ENCODE measurements around the gene MYT1. TPM values are rescaled to one million over a fixed set of nuclear protein-coding genes. Genes with fewer than 3 reads are reported as not detected.

The MYT1 gene
- polyA plus RNA-seq, 1 of the 3 experiments (the other 2 are of a cell fraction), result 0.10 TPM

DNA sequence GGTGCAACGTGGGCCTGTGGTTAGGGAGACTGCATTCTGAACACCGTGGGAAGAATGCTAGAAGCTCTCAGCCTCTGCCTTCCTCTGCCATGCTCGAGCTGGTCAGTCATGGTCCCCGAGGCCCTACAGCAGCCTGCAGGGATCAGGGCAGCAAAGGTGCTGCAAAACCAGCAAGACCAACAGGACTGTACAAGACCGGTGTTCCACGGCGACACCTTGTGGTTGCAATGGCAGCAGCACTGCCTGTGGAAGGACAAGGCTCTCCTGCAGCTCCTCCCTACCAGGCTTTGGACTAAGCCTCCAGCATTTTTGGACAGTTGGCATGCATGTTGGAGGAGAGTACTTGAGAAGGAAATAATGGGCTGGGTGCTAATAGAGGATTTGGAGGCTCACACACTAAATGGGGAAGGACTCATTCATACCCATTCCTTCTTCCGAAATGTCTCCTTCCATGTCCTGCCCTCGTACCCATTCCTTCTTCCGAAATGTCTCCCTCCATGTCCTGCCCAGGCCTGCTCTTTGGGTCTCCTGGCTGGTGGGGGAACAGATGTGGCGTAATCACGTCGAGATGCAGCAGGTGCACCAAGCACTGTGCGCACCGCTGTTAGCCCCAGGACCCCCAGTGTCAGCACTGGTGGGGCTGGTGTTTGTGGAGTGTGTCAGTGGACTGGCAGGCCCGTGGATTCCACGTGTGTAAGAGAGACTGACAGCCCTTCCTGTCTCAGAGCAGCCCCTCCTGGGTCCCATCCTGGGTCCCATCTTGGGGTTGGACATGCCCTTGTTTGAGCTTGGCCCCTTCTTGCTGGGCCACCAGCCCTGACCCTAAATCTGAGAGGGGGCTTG is 18.6 kb upstream of the MYT1 start:
- H3K4me1 ChIP-seq (ENCODE audit: control insufficient read depth in 1 of 2, insufficient read depth in 2 of 2, low read depth in 1 of 2, low read length in 1 of 2), result peaks cover 0 to 22% of the 10 kb centered on the region in 2 experiments; a peak in 1 of 4 replicates
- POLR2A ChIA-PET, result interaction anchor here (1.2 to 1.9 kb wide), 2 partner anchors 10 to 19 kb away, joined by 3 to 8 read pairs; partner anchors contain the start of gene MYT1
- H3K9ac ChIP-seq, result no peak overlapping the region
- H3K27ac ChIP-seq (ENCODE audit: low read depth in 2 of 2, low read length in 1 of 2), result peak overlapping the region in 1 of 2 experiments; percentile 64; a peak in 2 of 4 replicates
- H4K20me1 ChIP-seq (ENCODE audit: insufficient read depth), result no peaks in the 10 kb centered on the region
- no peaks in the 10 kb centered on the region for H3K36me3 ChIP-seq (replicated peaks in 1 of 2; ENCODE audit: control insufficient read depth in 1 of 2, insufficient read depth in 2 of 2, low read length in 1 of 2)
- H2AFZ ChIP-seq (ENCODE audit: low read depth), result no peak overlapping the region
- no peaks in the 10 kb centered on the region for H3F3A ChIP-seq (replicated peaks; ENCODE audit: insufficient read depth)
- DNase-seq, result no peak
- no peak for TF ChIP-seq PBX3 (IDR thresholded peaks at IDR 0.05)
- TF ChIP-seq, protein P1, sequence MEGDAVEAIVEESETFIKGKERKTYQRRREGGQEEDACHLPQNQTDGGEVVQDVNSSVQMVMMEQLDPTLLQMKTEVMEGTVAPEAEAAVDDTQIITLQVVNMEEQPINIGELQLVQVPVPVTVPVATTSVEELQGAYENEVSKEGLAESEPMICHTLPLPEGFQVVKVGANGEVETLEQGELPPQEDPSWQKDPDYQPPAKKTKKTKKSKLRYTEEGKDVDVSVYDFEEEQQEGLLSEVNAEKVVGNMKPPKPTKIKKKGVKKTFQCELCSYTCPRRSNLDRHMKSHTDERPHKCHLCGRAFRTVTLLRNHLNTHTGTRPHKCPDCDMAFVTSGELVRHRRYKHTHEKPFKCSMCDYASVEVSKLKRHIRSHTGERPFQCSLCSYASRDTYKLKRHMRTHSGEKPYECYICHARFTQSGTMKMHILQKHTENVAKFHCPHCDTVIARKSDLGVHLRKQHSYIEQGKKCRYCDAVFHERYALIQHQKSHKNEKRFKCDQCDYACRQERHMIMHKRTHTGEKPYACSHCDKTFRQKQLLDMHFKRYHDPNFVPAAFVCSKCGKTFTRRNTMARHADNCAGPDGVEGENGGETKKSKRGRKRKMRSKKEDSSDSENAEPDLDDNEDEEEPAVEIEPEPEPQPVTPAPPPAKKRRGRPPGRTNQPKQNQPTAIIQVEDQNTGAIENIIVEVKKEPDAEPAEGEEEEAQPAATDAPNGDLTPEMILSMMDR (IDR thresholded peaks at IDR 0.05), result peak; percentile 33; the same call in 1 of the 2 replicates
- TF ChIP-seq, protein P2, sequence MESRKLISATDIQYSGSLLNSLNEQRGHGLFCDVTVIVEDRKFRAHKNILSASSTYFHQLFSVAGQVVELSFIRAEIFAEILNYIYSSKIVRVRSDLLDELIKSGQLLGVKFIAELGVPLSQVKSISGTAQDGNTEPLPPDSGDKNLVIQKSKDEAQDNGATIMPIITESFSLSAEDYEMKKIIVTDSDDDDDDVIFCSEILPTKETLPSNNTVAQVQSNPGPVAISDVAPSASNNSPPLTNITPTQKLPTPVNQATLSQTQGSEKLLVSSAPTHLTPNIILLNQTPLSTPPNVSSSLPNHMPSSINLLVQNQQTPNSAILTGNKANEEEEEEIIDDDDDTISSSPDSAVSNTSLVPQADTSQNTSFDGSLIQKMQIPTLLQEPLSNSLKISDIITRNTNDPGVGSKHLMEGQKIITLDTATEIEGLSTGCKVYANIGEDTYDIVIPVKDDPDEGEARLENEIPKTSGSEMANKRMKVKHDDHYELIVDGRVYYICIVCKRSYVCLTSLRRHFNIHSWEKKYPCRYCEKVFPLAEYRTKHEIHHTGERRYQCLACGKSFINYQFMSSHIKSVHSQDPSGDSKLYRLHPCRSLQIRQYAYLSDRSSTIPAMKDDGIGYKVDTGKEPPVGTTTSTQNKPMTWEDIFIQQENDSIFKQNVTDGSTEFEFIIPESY (IDR thresholded peaks at IDR 0.05; ENCODE audit: borderline replicate concordance, low read depth), result no peak
- no peaks in the 10 kb centered on the region for H3K27me3 ChIP-seq (ENCODE audit: insufficient read depth)
- CTCF ChIA-PET, result interaction anchor here (1.1 to 1.8 kb wide), 3 partner anchors 10 to 62 kb away, joined by 3 to 7 read pairs (median 4); no protein-coding TSS in a partner anchor
- no peaks in the 10 kb centered on the region for H3K9me2 ChIP-seq
- no peaks in the 10 kb centered on the region for H3K9me3 ChIP-seq
- no peak overlapping the region for H3K4me3 ChIP-seq (ENCODE audit: low read depth in 2 of 2, low read length in 1 of 2)
- H3K79me2 ChIP-seq (ENCODE audit: insufficient read depth), result no peaks in the 10 kb centered on the region
- H3K4me2 ChIP-seq, result no peak overlapping the region
- 63% methylated on average over 15 of the region's 17 CpGs for WGBS (ENCODE audit: low lambda C conversion rate)

DNA sequence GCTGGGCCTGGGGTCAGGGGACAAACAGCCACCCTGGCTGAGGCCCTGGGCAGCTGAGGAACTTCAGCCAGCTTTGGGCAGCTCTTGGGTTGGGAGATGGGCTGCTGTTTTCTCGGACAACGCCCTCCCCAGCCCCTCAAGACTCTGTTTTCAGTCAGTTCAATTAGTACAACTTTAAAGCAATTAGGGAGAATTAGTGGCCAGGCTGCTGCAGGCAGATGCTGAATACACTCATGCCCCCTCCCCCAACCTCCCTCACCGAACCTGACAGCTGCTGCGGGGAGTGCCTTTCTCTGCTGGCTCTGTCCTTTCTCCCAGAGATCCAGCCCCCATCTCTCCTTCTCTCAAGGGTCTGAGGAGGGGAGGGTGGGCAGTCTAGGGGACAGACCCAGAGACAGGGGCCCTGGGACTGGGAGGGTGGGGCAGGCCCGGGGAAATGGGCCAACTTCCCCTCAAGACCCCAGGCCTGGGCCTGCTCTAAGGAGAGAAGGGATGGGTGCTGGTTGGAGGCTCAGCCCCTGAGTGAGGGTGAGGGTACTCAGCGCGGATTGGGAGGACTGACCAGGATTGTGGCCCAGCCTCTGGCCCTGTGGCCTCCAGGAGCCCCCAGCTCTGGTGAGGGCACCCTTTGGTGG is 17.8 kb upstream of the MYT1 start:
- H4K20me1 ChIP-seq (ENCODE audit: insufficient read depth), result no peaks in the 10 kb centered on the region
- no peaks in the 10 kb centered on the region for H3K36me3 ChIP-seq (replicated peaks in 1 of 2; ENCODE audit: control insufficient read depth in 1 of 2, insufficient read depth in 2 of 2, low read length in 1 of 2)
- DNase-seq, result peak; percentile 85
- WGBS (ENCODE audit: low lambda C conversion rate), result 25% methylated on average over 6 of the region's 7 CpGs
- ChIA-PET CTCF (interaction anchor here (1.0 to 1.9 kb wide), 4 partner anchors 9 to 77 kb away, joined by 3 to 4 read pairs (median 4); no protein-coding TSS in a partner anchor), POLR2A (interaction anchor here (1.2 to 1.9 kb wide), 2 partner anchors 9 to 18 kb away, joined by 3 to 8 read pairs; partner anchors contain the start of gene MYT1)
- H3K4me3 ChIP-seq (ENCODE audit: low read depth in 2 of 2, low read length in 1 of 2), result no peak overlapping the region
- H2AFZ ChIP-seq (ENCODE audit: low read depth), result no peak overlapping the region
- no peaks in the 10 kb centered on the region for H3K79me2 ChIP-seq (ENCODE audit: insufficient read depth)
- H3K27me3 ChIP-seq (ENCODE audit: insufficient read depth), result no peaks in the 10 kb centered on the region
- H3K9me2 ChIP-seq, result no peaks in the 10 kb centered on the region
- H3K27ac ChIP-seq (ENCODE audit: low read depth in 2 of 2, low read length in 1 of 2), result peak overlapping the region in 1 of 2 experiments; percentile 71; a peak in 2 of 4 replicates
- no peaks in the 10 kb centered on the region for H3F3A ChIP-seq (replicated peaks; ENCODE audit: insufficient read depth)
- H3K4me2 ChIP-seq, result no peak overlapping the region
- H3K4me1 ChIP-seq (ENCODE audit: control insufficient read depth in 1 of 2, insufficient read depth in 2 of 2, low read depth in 1 of 2, low read length in 1 of 2), result peaks cover 0 to 22% of the 10 kb centered on the region in 2 experiments; a peak in 1 of 4 replicates
- peak; percentile 20; the same call in 1 of the 2 replicates for TF ChIP-seq RAD21 (IDR thresholded peaks at IDR 0.05; ENCODE audit: low read length)
- peak in 1 of 2 experiments; percentile 75; a peak in 2 of 4 replicates for TF ChIP-seq EP300 (IDR thresholded peaks at IDR 0.05; ENCODE audit: borderline replicate concordance in 1 of 2, low read depth in 1 of 2, low read length in 1 of 2)
- no peak for TF ChIP-seq RXRA (IDR thresholded peaks at IDR 0.05; ENCODE audit: borderline replicate concordance, low read depth)
- peak; percentile 39; the same call in 1 of the 2 replicates for TF ChIP-seq RCOR1 (IDR thresholded peaks at IDR 0.05; ENCODE audit: low read length)
- TF ChIP-seq, protein P3, sequence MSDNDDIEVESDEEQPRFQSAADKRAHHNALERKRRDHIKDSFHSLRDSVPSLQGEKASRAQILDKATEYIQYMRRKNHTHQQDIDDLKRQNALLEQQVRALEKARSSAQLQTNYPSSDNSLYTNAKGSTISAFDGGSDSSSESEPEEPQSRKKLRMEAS (IDR thresholded peaks at IDR 0.05; ENCODE audit: low read depth), result no peak
- TF ChIP-seq FOXJ3 (CRISPR knock-in tag; IDR thresholded peaks at IDR 0.05), result peak; percentile 70
- peak; percentile 84 for TF ChIP-seq CHD2 (IDR thresholded peaks at IDR 0.05; ENCODE audit: low read length, partially characterized antibody)
- TF ChIP-seq USF1 (IDR thresholded peaks at IDR 0.05; ENCODE audit: borderline replicate concordance, low read depth), result no peak
- peak; percentile 41; the same call in 1 of the 2 replicates for TF ChIP-seq MXI1 (IDR thresholded peaks at IDR 0.05; ENCODE audit: low read depth, low read length)
- H3K9ac ChIP-seq, result no peak overlapping the region
- no peaks in the 10 kb centered on the region for H3K9me3 ChIP-seq
